Tibial nerve (tissue), 4 donors: Measurements from ENCODE around the gene RNF157.
"Not testable (repeated sequence)": the region's sequence is repeated elsewhere in the genome, so short reads cannot be mapped to it uniquely, and the experiment has no call there.

Experiments
- EP300 ChIP-seq, 2 donors: sonication (generic); formaldehyde crosslinking; IDR thresholded peaks; one replicate each; pipeline ENCODE4 v1.6.1; 2017; ENCODE audit warnings: antibody characterized with exemption in 2 of 2, mild to moderate bottlenecking in 1 of 2
- POLR2A ChIP-seq, 2 donors: fragments of 450-650 bp; IDR thresholded peaks; one replicate each; pipeline ENCODE4 v1.6.1; 2017; ENCODE audit warnings: antibody characterized with exemption in 2 of 2, mild to moderate bottlenecking in 2 of 2, moderate library complexity in 2 of 2
- TF ChIP-seq, protein P1 (sequence below), 5 experiments: fragments of 200-600 bp in 3 of 5; fragments of 450-650 bp in 2 of 5; sonication (generic) in 3 of 5; IDR thresholded peaks; one replicate each; pipeline ENCODE4 v1.5.1; 2016 to 2019; ENCODE audit warnings: antibody characterized with exemption in 5 of 5, mild to moderate bottlenecking in 3 of 5, moderate library complexity in 2 of 5

DNA sequence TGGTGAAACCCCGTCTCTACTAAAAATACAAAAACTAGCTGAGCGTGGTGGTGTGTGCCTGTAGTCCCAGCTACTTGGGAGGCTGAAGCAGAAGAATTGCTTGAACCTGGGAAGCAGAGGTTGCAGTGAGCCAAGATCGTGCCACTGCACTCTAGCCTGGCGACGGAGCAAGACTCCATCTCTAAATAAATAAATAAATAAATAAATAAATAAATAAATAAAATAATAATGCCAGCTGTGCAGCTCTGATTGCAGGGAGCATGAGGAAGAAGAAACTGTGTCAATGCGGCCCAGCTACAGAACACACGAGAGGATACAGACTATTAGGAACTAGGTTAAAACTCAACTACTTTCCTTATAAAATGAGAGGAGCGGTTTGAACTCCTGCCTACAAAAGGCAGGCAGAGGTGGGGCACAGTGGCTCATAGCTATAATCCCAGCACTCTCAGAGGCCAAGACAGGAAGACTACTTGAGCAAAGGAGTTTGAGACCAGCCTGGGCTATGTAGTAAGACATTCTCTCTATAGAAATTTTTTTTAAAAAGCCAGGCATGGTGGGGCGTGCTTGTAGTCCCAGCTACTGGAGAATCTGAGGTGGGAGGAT, 34.6 kb downstream of the RNF157 start:
- TF ChIP-seq, protein P1, sequence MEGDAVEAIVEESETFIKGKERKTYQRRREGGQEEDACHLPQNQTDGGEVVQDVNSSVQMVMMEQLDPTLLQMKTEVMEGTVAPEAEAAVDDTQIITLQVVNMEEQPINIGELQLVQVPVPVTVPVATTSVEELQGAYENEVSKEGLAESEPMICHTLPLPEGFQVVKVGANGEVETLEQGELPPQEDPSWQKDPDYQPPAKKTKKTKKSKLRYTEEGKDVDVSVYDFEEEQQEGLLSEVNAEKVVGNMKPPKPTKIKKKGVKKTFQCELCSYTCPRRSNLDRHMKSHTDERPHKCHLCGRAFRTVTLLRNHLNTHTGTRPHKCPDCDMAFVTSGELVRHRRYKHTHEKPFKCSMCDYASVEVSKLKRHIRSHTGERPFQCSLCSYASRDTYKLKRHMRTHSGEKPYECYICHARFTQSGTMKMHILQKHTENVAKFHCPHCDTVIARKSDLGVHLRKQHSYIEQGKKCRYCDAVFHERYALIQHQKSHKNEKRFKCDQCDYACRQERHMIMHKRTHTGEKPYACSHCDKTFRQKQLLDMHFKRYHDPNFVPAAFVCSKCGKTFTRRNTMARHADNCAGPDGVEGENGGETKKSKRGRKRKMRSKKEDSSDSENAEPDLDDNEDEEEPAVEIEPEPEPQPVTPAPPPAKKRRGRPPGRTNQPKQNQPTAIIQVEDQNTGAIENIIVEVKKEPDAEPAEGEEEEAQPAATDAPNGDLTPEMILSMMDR (IDR thresholded peaks at IDR 0.05), result not testable (repeated sequence)
- TF ChIP-seq EP300, POLR2A (IDR thresholded peaks at IDR 0.05): not testable (repeated sequence)
